Smooth muscle cell of the pulmonary artery (primary cell): Measurements from ENCODE around the gene ZIC5. TPM values are rescaled to one million over a fixed set of nuclear protein-coding genes. Genes with fewer than 3 reads are reported as not detected.

Experiments used
- total RNA-seq: library from RNA; depleted of rRNA; stranded (reverse); fragments of >200 nt; gene quantifications from 2 replicates; pipeline ENCODE4 v1.2.3, GENCODE V29; 2014

ZIC5 gene
- total RNA-seq, result not detected in 2 replicates

DNA sequence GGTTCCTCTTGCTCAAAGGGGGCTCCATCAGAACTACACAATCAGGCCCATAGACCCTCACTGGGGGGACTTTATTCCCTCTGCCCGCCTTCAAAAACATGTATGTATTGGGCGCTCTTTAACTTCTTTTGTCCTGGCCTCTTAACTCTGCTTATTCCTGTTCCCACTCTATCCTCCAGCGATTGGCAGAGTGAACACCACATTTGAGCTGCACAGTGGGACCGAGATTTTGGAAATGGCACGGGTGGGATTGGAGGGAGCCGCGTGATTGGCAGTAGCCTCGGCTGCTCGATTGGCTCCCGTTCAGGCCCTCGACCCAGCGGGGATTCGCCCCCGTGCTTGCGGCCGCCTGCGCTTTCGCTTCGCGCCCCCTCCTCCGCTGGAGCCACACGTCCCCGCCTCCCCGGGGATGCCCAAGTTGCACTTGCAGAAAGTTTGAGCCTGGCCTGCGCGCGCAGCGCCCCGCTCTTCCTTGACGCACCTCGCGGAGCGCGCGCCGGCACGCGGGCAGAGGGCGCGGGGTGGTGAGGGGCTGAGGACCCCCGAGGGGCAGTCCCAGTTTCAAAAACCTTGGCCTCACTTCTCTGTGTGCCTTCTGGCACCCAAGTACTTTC lies at the start of gene ZIC5:
ZIC5 (minus strand) TSS at position 192 of the 614 bp plus-strand sequence; CDS start at position 28, 164 bp downstream.

DNA sequence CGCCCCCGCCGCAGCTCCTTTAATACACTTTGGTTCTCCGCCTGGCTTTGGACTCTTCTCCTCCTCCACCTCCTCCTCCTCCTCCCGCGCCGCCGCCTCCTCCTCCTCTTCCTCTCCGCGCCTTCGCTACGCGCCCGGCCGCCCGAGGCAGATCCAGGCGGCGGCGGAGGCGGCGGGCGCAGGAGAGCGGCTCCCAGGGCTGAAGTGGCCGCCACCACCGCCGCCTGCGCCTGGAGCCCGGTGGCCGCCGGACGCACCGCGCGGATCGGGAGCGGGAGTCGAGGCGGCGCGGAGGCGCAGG lies 10.1 kb upstream of the ZIC5 start, which contains the start of gene ZIC2:
ZIC2 (plus strand) TSS at position 50 of the 301 bp plus-strand sequence. CDS start 281 bp downstream, outside the sequence.

Other genes with a start within 250 kb of the ZIC5 start
- not detected in 2 replicates for gene ZIC2, start 10.0 kb upstream of the ZIC5 start, total RNA-seq
- gene PCCA, start 117.3 kb upstream of the ZIC5 start, total RNA-seq, result 24.5 and 26.5 TPM in 2 replicates